ENCODE data around the gene HES5. TPM values are rescaled to one million over a fixed set of nuclear protein-coding genes. Genes with fewer than 3 reads are reported as not detected.

HES5 gene
- total and polyA plus RNA-seq, 10 of the 15 experiments (the other 5 are each of a cell fraction or from before 2014, with no cell fraction given) = 0.12 to 0.15 TPM; not detected in 8

DNA sequence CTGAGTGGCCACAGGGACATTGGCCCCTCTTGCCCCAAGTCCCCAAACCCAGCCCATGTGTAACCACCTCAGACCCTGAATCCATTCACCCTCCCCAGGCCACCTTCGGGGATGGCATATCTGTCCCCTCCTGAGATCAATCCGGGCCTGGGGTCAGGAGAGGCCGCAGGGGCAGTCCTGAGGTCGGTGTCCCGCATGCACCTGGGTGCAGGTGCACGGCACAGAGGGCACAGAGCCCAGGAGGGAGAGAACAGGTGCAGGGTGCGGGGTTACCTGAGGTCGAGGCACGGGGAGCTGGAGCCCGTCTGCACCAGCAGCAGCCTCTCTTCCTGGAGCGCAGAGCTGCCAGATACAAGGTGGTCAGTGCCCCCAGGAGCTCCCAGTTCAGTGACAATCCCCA lies 20.5 kb downstream of the HES5 start:
- in situ Hi-C loops (cut with MboI) (no loop called here), intact Hi-C loops (cut with micrococcal nuclease; ENCODE audit: unreplicated experiment) (no loop called here)
- Histone ChIP-seq H3K9me3 (replicated peaks; ENCODE audit: control insufficient read depth, insufficient read depth, low read length) (no peaks in the 10 kb centered on the region), H3K9ac (ENCODE audit: control insufficient read depth, insufficient read depth, low read length) (no peak overlapping the region), H3K36me3 (ENCODE audit: control insufficient read depth in 2 of 2, insufficient read depth in 2 of 2, low read length in 1 of 2) (peaks cover 2 to 34% of the 10 kb centered on the region in 2 experiments), H4K20me1 (ENCODE audit: control insufficient read depth, insufficient read depth) (no peaks in the 10 kb centered on the region; the same call in 1 of the 2 replicates), H3K4me1 (ENCODE audit: control insufficient read depth, insufficient read depth, low read length) (no peaks in the 10 kb centered on the region), H2AFZ (ENCODE audit: control insufficient read depth, low read depth, low read length) (no peak overlapping the region), H3K4me2 (ENCODE audit: control insufficient read depth, insufficient read depth) (no peak overlapping the region), H3K4me3 (no peak overlapping the region), H3K27me3 (replicated peaks in 1 of 2; ENCODE audit: control insufficient read depth in 2 of 2, insufficient read depth in 2 of 2, low read length in 1 of 2) (no peaks in the 10 kb centered on the region), H3K27ac (ENCODE audit: control insufficient read depth, insufficient read depth) (no peak overlapping the region), H3K79me2 (ENCODE audit: control insufficient read depth, insufficient read depth, low read length) (no peaks in the 10 kb centered on the region)
- RAD21 ChIA-PET (ENCODE audit: unreplicated experiment) = no interaction called here
- no peak for DNase-seq (ENCODE audit: low read depth, low spot score)
- POLR2A ChIA-PET = no interaction called here
- no peak for FAIRE-seq
- TF ChIP-seq, protein P1, sequence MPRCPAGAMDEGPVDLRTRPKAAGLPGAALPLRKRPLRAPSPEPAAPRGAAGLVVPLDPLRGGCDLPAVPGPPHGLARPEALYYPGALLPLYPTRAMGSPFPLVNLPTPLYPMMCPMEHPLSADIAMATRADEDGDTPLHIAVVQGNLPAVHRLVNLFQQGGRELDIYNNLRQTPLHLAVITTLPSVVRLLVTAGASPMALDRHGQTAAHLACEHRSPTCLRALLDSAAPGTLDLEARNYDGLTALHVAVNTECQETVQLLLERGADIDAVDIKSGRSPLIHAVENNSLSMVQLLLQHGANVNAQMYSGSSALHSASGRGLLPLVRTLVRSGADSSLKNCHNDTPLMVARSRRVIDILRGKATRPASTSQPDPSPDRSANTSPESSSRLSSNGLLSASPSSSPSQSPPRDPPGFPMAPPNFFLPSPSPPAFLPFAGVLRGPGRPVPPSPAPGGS (IDR thresholded peaks at IDR 0.05; ENCODE audit: borderline replicate concordance, insufficient read depth, low read depth, low read length, poor library complexity, severe bottlenecking) = no peak
- TF ChIP-seq, protein P2, sequence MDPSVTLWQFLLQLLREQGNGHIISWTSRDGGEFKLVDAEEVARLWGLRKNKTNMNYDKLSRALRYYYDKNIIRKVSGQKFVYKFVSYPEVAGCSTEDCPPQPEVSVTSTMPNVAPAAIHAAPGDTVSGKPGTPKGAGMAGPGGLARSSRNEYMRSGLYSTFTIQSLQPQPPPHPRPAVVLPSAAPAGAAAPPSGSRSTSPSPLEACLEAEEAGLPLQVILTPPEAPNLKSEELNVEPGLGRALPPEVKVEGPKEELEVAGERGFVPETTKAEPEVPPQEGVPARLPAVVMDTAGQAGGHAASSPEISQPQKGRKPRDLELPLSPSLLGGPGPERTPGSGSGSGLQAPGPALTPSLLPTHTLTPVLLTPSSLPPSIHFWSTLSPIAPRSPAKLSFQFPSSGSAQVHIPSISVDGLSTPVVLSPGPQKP (IDR thresholded peaks at IDR 0.05; ENCODE audit: low read depth, low read length) = no peak
- TF ChIP-seq NR2F1 (conservative IDR thresholded peaks at IDR 0.05) (no peak), HDAC2 (IDR thresholded peaks at IDR 0.05) (no peak), STAT3 (IDR thresholded peaks at IDR 0.05; ENCODE audit: low read depth, low read length) (no peak), RB1 (IDR thresholded peaks at IDR 0.05; ENCODE audit: borderline replicate concordance) (no peak), GATAD2B (conservative IDR thresholded peaks at IDR 0.05; ENCODE audit: low read depth) (no peak), ESRRA (IDR thresholded peaks at IDR 0.05; ENCODE audit: low read length) (no peak), HDAC6 (IDR thresholded peaks at IDR 0.05; ENCODE audit: unreplicated experiment) (no peak)
- CTCF ChIA-PET = no interaction called here
- ATAC-seq = no peak
- 74% methylated on average over 10 of the region's 11 CpGs for WGBS (ENCODE audit: insufficient coverage, insufficient replicate concordance, low lambda C conversion rate, missing lambda C conversion rate)
- SMC1A ChIA-PET (ENCODE audit: uncharacterized antibody, unreplicated experiment) = interaction anchor here (0.8 kb wide), 1 partner anchor 37 kb away, joined by 3 read pairs; no protein-coding TSS in a partner anchor
- no TSS peak for BruUV-seq (replicated peaks)
